Activated B cell treated with CpG ODN at 0.5 μM for 24 hours (primary cell): ENCODE measurements around the gene PPFIBP1. TPM values are rescaled to one million over a fixed set of nuclear protein-coding genes. Genes with fewer than 3 reads are reported as not detected.
"Not testable (repeated sequence)": the region's sequence is repeated elsewhere in the genome, so short reads cannot be mapped to it uniquely, and the experiment has no call there.

Source experiments
- ATAC-seq: fragments of 200-7000 bp; cut with Tn5 transposase; one replicate; pipeline ENCODE4 v1.10.0; 2021; ENCODE audit warnings: low read depth, mild to moderate bottlenecking, moderate library complexity
- CTCF ChIA-PET: fragments of 350-600 bp; sonication (Branson Sonifier 250); formaldehyde crosslinking; loops from one replicate; lab custom pipeline; 2021; ENCODE audit warnings: antibody characterized with exemption; lab: Charles Lee
- POLR2A ChIA-PET: fragments of 350-600 bp; sonication (Branson Sonifier 250); formaldehyde crosslinking; loops from one replicate; lab custom pipeline; 2021; ENCODE audit warnings: antibody characterized with exemption; lab: Charles Lee
- DNase-seq: peaks from one replicate; pipeline ENCODE4 v3.0.0; 2022
- H3K27ac Mint-ChIP-seq: one replicate; pipeline ENCODE4 v1.8.0; 2020; ENCODE audit warnings: mixed read lengths
- H3K27me3 Mint-ChIP-seq: one replicate; pipeline ENCODE4 v1.8.0; 2021; ENCODE audit warnings: mixed read lengths
- H3K36me3 Mint-ChIP-seq: one replicate; pipeline ENCODE4 v1.8.0; 2021; ENCODE audit warnings: low read depth, mixed read lengths
- H3K4me1 Mint-ChIP-seq: one replicate; pipeline ENCODE4 v1.8.0; 2021; ENCODE audit warnings: mixed read lengths
- H3K4me3 Mint-ChIP-seq: one replicate; pipeline ENCODE4 v1.8.0; 2020; ENCODE audit warnings: mild to moderate bottlenecking, mixed read lengths
- H3K9me3 Mint-ChIP-seq: one replicate; pipeline ENCODE4 v1.8.0; 2020; ENCODE audit warnings: mixed read lengths
- CTCF ChIP-seq: fragments of 200-600 bp; IDR thresholded peaks from one replicate; pipeline ENCODE4 v1.8.0; 2022; ENCODE audit warnings: antibody characterized with exemption, mild to moderate bottlenecking
- intact Hi-C: fragments of 100-400 bp; cut with micrococcal nuclease; formaldehyde crosslinking; loops from one replicate; pipeline ENCODE4 v1.15.1; 2024
- total RNA-seq: library from RNA; stranded (reverse); gene quantifications from 2 replicates; pipeline ENCODE4 v1.2.3, GENCODE V29; 2022

PPFIBP1 gene
- total RNA-seq, 1 donor from 2014 or later: 8.1 TPM

GRCh38 chr12:27631813-27632491, 107.9 kb downstream of the PPFIBP1 start:
- no peak for TF ChIP-seq CTCF
- CTCF ChIA-PET: no interaction called here

GRCh38 chr12:27635349-27635972, 111.5 kb downstream of the PPFIBP1 start:
- H3K36me3 Mint-ChIP-seq: no peaks in the 10 kb centered on the region
- H3K27me3 Mint-ChIP-seq: no peaks in the 10 kb centered on the region
- DNase-seq (no peak), ATAC-seq (no peak)
- intact Hi-C loops: loop anchor here (1.0 kb wide), 1 partner anchor 200 kb away; no protein-coding TSS in a partner anchor
- TF ChIP-seq CTCF: no peak
- ChIA-PET POLR2A (no interaction called here), CTCF (interaction anchor here (2.6 kb wide), 1 partner anchor 200 kb away, joined by 19 read pairs; no protein-coding TSS in a partner anchor)
- no peak overlapping the region for H3K27ac Mint-ChIP-seq
- no peaks in the 10 kb centered on the region for H3K4me1 Mint-ChIP-seq
- H3K9me3 Mint-ChIP-seq: no peaks in the 10 kb centered on the region
- no peak overlapping the region for H3K4me3 Mint-ChIP-seq

More at GRCh38 chr12:27631813-27632491, 107.9 kb downstream of the PPFIBP1 start:
- no peak for DNase-seq
- no peak for ATAC-seq
- H3K4me3 Mint-ChIP-seq: no peak overlapping the region
- no peaks in the 10 kb centered on the region for H3K36me3 Mint-ChIP-seq
- H3K9me3 Mint-ChIP-seq: no peaks in the 10 kb centered on the region
- H3K4me1 Mint-ChIP-seq: no peaks in the 10 kb centered on the region
- POLR2A ChIA-PET: no interaction called here
- no peak overlapping the region for H3K27ac Mint-ChIP-seq
- intact Hi-C loops: no loop called here
- H3K27me3 Mint-ChIP-seq: no peaks in the 10 kb centered on the region

- H3K27ac Mint-ChIP-seq, H3K27me3 Mint-ChIP-seq, intact Hi-C loops, H3K4me1 Mint-ChIP-seq, POLR2A ChIA-PET, H3K36me3 Mint-ChIP-seq, DNase-seq, CTCF ChIA-PET, H3K9me3 Mint-ChIP-seq, H3K4me3 Mint-ChIP-seq, ATAC-seq: not testable (repeated sequence)
Observed at GRCh38 chr12:27636569-27636968, 112.6 kb downstream of the PPFIBP1 start.

GRCh38 chr12:27637524-27637923, 113.5 kb downstream of the PPFIBP1 start:
- DNase-seq: no peak
- Mint-ChIP-seq H3K36me3 (no peaks in the 10 kb centered on the region), H3K4me1 (no peaks in the 10 kb centered on the region), H3K27me3 (no peaks in the 10 kb centered on the region), H3K9me3 (no peaks in the 10 kb centered on the region), H3K27ac (no peak overlapping the region), H3K4me3 (no peak overlapping the region)
- ChIA-PET CTCF (no interaction called here), POLR2A (no interaction called here)
- intact Hi-C loops: no loop called here
- ATAC-seq: no peak
- no peak for TF ChIP-seq CTCF

- H3K9me3 Mint-ChIP-seq: no peaks in the 10 kb centered on the region
- no peaks in the 10 kb centered on the region for H3K4me1 Mint-ChIP-seq
- intact Hi-C loops: no loop called here
- ATAC-seq (no peak), DNase-seq (no peak)
- CTCF ChIA-PET: interaction anchor here (0.6 kb wide), 1 partner anchor 141 kb away, joined by 3 read pairs; no protein-coding TSS in a partner anchor
- no peak overlapping the region for H3K4me3 Mint-ChIP-seq
- TF ChIP-seq CTCF: no peak
- H3K27ac Mint-ChIP-seq: no peak overlapping the region
- no peaks in the 10 kb centered on the region for H3K27me3 Mint-ChIP-seq
- no peaks in the 10 kb centered on the region for H3K36me3 Mint-ChIP-seq
- POLR2A ChIA-PET: no interaction called here
Observed at GRCh38 chr12:27639265-27639664, 115.3 kb downstream of the PPFIBP1 start.

GRCh38 chr12:27640566-27641200, 116.7 kb downstream of the PPFIBP1 start:
- H3K4me3 Mint-ChIP-seq, ATAC-seq, H3K27ac Mint-ChIP-seq, POLR2A ChIA-PET, H3K36me3 Mint-ChIP-seq, H3K27me3 Mint-ChIP-seq, H3K9me3 Mint-ChIP-seq, DNase-seq, H3K4me1 Mint-ChIP-seq, intact Hi-C loops, CTCF ChIA-PET: not testable (repeated sequence)

GRCh38 chr12:27642361-27642760, 118.4 kb downstream of the PPFIBP1 start:
- H3K27ac Mint-ChIP-seq, CTCF ChIA-PET, H3K4me1 Mint-ChIP-seq, POLR2A ChIA-PET, H3K36me3 Mint-ChIP-seq, intact Hi-C loops, H3K9me3 Mint-ChIP-seq, ATAC-seq, H3K4me3 Mint-ChIP-seq, H3K27me3 Mint-ChIP-seq, DNase-seq: not testable (repeated sequence)

- intact Hi-C loops, H3K9me3 Mint-ChIP-seq, H3K27ac Mint-ChIP-seq, DNase-seq, ATAC-seq, CTCF ChIA-PET, POLR2A ChIA-PET, H3K36me3 Mint-ChIP-seq, H3K4me3 Mint-ChIP-seq, H3K4me1 Mint-ChIP-seq, H3K27me3 Mint-ChIP-seq: not testable (repeated sequence)
Observed at GRCh38 chr12:27642892-27643291, 118.9 kb downstream of the PPFIBP1 start.
